Kidney (tissue), 14 donors: ENCODE results near the gene SPHK1. TPM values are rescaled to one million over a fixed set of nuclear protein-coding genes. Genes with fewer than 3 reads are reported as not detected.

Experiments used
- DNase-seq, 5 donors: peaks; one replicate each; pipeline ENCODE4 v3.0.0-alpha.2; 2013 to 2020
- FAIRE-seq: peaks from 2 replicates; lab custom pipeline; 2012; peaks lifted over from hg19 to GRCh38; lab: Jason Lieb, UNC
- H3K27ac ChIP-seq, 2 donors: one replicate each; pipeline ENCODE4 v1.7.0; 2013; ENCODE audit warnings: low read depth in 2 of 2, low read length in 2 of 2, inconsistent platforms in 1 of 2
- H3K27me3 ChIP-seq: one replicate; pipeline ENCODE4 v1.7.1; 2013; ENCODE audit warnings: low read length, inconsistent platforms; ENCODE audit not compliant: control insufficient read depth, insufficient read depth
- H3K36me3 ChIP-seq, 3 donors: one replicate each; pipeline versions ENCODE4 v1.7.0 to v1.7.1; 2013; ENCODE audit warnings: low read length in 3 of 3, control low read depth in 1 of 3, inconsistent platforms in 1 of 3; ENCODE audit not compliant: insufficient read depth in 3 of 3, control insufficient read depth in 2 of 3
- H3K4me1 ChIP-seq, 3 donors: one replicate each; pipeline versions ENCODE4 v1.7.0 to v1.7.1; 2013; ENCODE audit warnings: low read length in 3 of 3, inconsistent platforms in 1 of 3, low read depth in 1 of 3; ENCODE audit not compliant: control insufficient read depth in 2 of 3, insufficient read depth in 2 of 3
- H3K4me3 ChIP-seq, 3 donors: one replicate each; pipeline versions ENCODE4 v1.7.0 to v1.8.1; 2013; ENCODE audit warnings: low read length in 3 of 3, control low read depth in 1 of 3, inconsistent platforms in 1 of 3
- H3K9ac ChIP-seq, 3 donors: one replicate each; pipeline versions ENCODE4 v1.7.0 to v1.7.1; 2013; ENCODE audit warnings: low read length in 3 of 3, control low read depth in 1 of 3, inconsistent platforms in 1 of 3
- H3K9me3 ChIP-seq, 3 donors: one replicate each; pipeline versions ENCODE4 v1.7.0 to v1.7.1; 2013; ENCODE audit warnings: low read length in 3 of 3, control low read depth in 1 of 3, inconsistent platforms in 1 of 3; ENCODE audit not compliant: control insufficient read depth in 2 of 3, insufficient read depth in 1 of 3
- CTCF ChIP-seq: IDR thresholded peaks from 3 replicates; pipeline ENCODE4 v1.5.1; 2012; ENCODE audit warnings: mild to moderate bottlenecking, moderate library complexity, borderline replicate concordance; ENCODE audit not compliant: insufficient read depth; ENCODE audit errors: extremely low read depth
- intact Hi-C: fragments of 100-400 bp; cut with DNase I; formaldehyde crosslinking; loops from one replicate; pipeline ENCODE4 v1.11.1; 2022
- polyA plus RNA-seq: library from polyadenylated mRNA; stranded (reverse); fragments of 350-450 nt; fragmentation: Illumina TruSeq; extraction: RNeasy Lipid Tissue Mini Kit (QIAGEN cat#74804); gene quantifications from one replicate; pipeline ENCODE4 v1.2.3, GENCODE V29; 2014; ENCODE audit warnings: low read depth, low replicate concordance; ENCODE audit not compliant: insufficient read depth
- total RNA-seq: library from RNA; stranded (reverse); fragmentation: NEBNext Ultra II Directional; extraction: Animal tissue kit (Norgen Biotek cat#: 25700); gene quantifications from one replicate; pipeline ENCODE4 v1.2.1, GENCODE V29; 2021
- donor health status: control.
- donor health status: control.
- donor health status: control.
- donor health status: control.
- donor health status: control.
- donor health status: DM: yes; HTN: yes; CAD: no.
- donor health status: Normal renal cell carcinoma (clear cell type).

Gene SPHK1
- total and polyA plus RNA-seq, 2 donors from 2014 or later = 1.5 to 10.4 TPM

GRCh38 chr17:76394166-76394565, 9.8 kb downstream of the SPHK1 start:
- Histone ChIP-seq H3K9me3 (no peaks in the 10 kb centered on the region), H3K4me3 (no peak overlapping the region), H3K27ac (no peak overlapping the region), H3K27me3 (no peaks in the 10 kb centered on the region), H3K9ac (no peak overlapping the region), H3K4me1 (no peaks in the 10 kb centered on the region), H3K36me3 (peaks cover 0 to 36% (median 23%) of the 10 kb centered on the region in 3 donors)
- intact Hi-C loops = no loop called here
- no peak for TF ChIP-seq CTCF
- DNase-seq (peak in 1 of 5 donors; percentile 50), FAIRE-seq (no peak)

- no peak overlapping the region for H3K4me3 ChIP-seq
- FAIRE-seq (no peak), DNase-seq (peak in 1 of 5 donors; percentile 68)
- no peaks in the 10 kb centered on the region for H3K27me3 ChIP-seq
- no peak overlapping the region for H3K27ac ChIP-seq
- no peaks in the 10 kb centered on the region for H3K9me3 ChIP-seq
- peaks cover 2 to 48% (median 30%) of the 10 kb centered on the region in 3 donors for H3K36me3 ChIP-seq
- no peak overlapping the region for H3K9ac ChIP-seq
- no peaks in the 10 kb centered on the region for H3K4me1 ChIP-seq
- intact Hi-C loops = loop anchor here (5.0 kb wide), 1 partner anchor 89 kb away; the partner anchor contains the start of gene QRICH2
- TF ChIP-seq CTCF = no peak
These were observed 11.6 kb downstream of the SPHK1 start for GRCh38 chr17:76395980-76396379.

GRCh38 chr17:76397184-76397583, 12.8 kb downstream of the SPHK1 start:
- no peak overlapping the region for H3K27ac ChIP-seq
- intact Hi-C loops = loop anchor here (5.0 kb wide), 1 partner anchor 90 kb away; the partner anchor contains the start of gene QRICH2
- no peak for TF ChIP-seq CTCF
- H3K36me3 ChIP-seq = peaks cover 2 to 48% (median 37%) of the 10 kb centered on the region in 3 donors
- H3K4me3 ChIP-seq = no peak overlapping the region
- DNase-seq (no peak), FAIRE-seq (no peak)
- no peaks in the 10 kb centered on the region for H3K4me1 ChIP-seq
- H3K27me3 ChIP-seq = no peaks in the 10 kb centered on the region
- no peaks in the 10 kb centered on the region for H3K9me3 ChIP-seq
- no peak overlapping the region for H3K9ac ChIP-seq
